Inferior parietal cortex (tissue), 1 donor: ENCODE data around the gene CLEC11A.
A peak's percentile ranks its signal among the peaks of the same experiment; 100 is the strongest.

Experiments
- DNase-seq: peaks from one replicate; pipeline ENCODE4 v3.0.0-alpha.2; 2016; ENCODE audit errors: extremely low spot score

The CLEC11A gene

GRCh38 chr19:50705422-50706019, 17.6 kb upstream of the CLEC11A start:
- DNase-seq: peak; percentile 58

GRCh38 chr19:50706387-50706786, 16.8 kb upstream of the CLEC11A start:
- no peak for DNase-seq

GRCh38 chr19:50708179-50708879, 14.8 kb upstream of the CLEC11A start:
- no peak for DNase-seq

GRCh38 chr19:50710094-50710493, 13.1 kb upstream of the CLEC11A start:
- no peak for DNase-seq

GRCh38 chr19:50710612-50711011, 12.6 kb upstream of the CLEC11A start:
- DNase-seq: no peak

GRCh38 chr19:50711196-50711595, 12.0 kb upstream of the CLEC11A start:
- no peak for DNase-seq

- no peak for DNase-seq
These were observed 11.4 kb upstream of the CLEC11A start for GRCh38 chr19:50711805-50712204.

- DNase-seq: no peak
These were observed 10.3 kb upstream of the CLEC11A start for GRCh38 chr19:50712833-50713232.

- no peak for DNase-seq
These were observed 9.5 kb upstream of the CLEC11A start for GRCh38 chr19:50713556-50714236.

GRCh38 chr19:50716178-50717025, 6.8 kb upstream of the CLEC11A start:
- DNase-seq: no peak

- no peak for DNase-seq
These were observed 6.0 kb upstream of the CLEC11A start for GRCh38 chr19:50717026-50717723.

- no peak for DNase-seq
These were observed 5.3 kb upstream of the CLEC11A start for GRCh38 chr19:50717891-50718254.

- DNase-seq: no peak
These were observed 4.7 kb upstream of the CLEC11A start for GRCh38 chr19:50718255-50719118.

- DNase-seq: no peak
These were observed 4.1 kb upstream of the CLEC11A start for GRCh38 chr19:50719119-50719435.

GRCh38 chr19:50719566-50719965, 3.6 kb upstream of the CLEC11A start, which contains the start of gene SHANK1:
TSS of gene SHANK1 (minus strand) at chr19:50719802. CDS start at chr19:50716919, 2,883 bp downstream.
- no peak for DNase-seq

GRCh38 chr19:50720181-50720920, 2.8 kb upstream of the CLEC11A start:
- DNase-seq: no peak

GRCh38 chr19:50720921-50721381, 2.2 kb upstream of the CLEC11A start:
- no peak for DNase-seq

- DNase-seq: no peak
These were observed 1.6 kb upstream of the CLEC11A start for GRCh38 chr19:50721441-50722137.
